Stimulated activated naive B cell treated with anti-CD40 and anti-IgM and Interleukin-4, amounts not matched to agents 10 μg/mL and 1 μg/mL and 100 μg/mL, for 72 hours (primary cell): ENCODE measurements around the gene CLEC16A.

ENCODE experiments used
- ATAC-seq, 2 donors: fragments of 150-1000 bp; cut with Tn5 transposase; replicated peaks; 2 replicates each; pipeline ENCODE4 v1.10.0; 2021; ENCODE audit warnings: moderate library complexity in 1 of 2
- DNase-seq: peaks from one replicate; pipeline ENCODE4 v3.0.0; 2021
- H3K27ac Mint-ChIP-seq: one replicate; pipeline ENCODE4 v1.8.0; 2022; ENCODE audit warnings: mild to moderate bottlenecking, mixed read lengths
- H3K27me3 Mint-ChIP-seq, 2 donors: one replicate each; pipeline ENCODE4 v1.8.0; 2022; ENCODE audit warnings: mixed read lengths in 2 of 2
- H3K36me3 Mint-ChIP-seq, 2 donors: one replicate each; pipeline ENCODE4 v1.8.0; 2022; ENCODE audit warnings: mixed read lengths in 2 of 2, mild to moderate bottlenecking in 1 of 2
- H3K4me1 Mint-ChIP-seq, 2 donors: one replicate each; pipeline ENCODE4 v1.8.0; 2022; ENCODE audit warnings: mixed read lengths in 2 of 2, mild to moderate bottlenecking in 1 of 2
- H3K4me3 Mint-ChIP-seq, 2 donors: one replicate each; pipeline ENCODE4 v1.8.0; 2022; ENCODE audit warnings: mild to moderate bottlenecking in 2 of 2, mixed read lengths in 2 of 2, moderate library complexity in 1 of 2
- H3K9me3 Mint-ChIP-seq, 2 donors: one replicate each; pipeline ENCODE4 v1.8.0; 2022; ENCODE audit warnings: mixed read lengths in 2 of 2, mild to moderate bottlenecking in 1 of 2

CLEC16A gene

DNA sequence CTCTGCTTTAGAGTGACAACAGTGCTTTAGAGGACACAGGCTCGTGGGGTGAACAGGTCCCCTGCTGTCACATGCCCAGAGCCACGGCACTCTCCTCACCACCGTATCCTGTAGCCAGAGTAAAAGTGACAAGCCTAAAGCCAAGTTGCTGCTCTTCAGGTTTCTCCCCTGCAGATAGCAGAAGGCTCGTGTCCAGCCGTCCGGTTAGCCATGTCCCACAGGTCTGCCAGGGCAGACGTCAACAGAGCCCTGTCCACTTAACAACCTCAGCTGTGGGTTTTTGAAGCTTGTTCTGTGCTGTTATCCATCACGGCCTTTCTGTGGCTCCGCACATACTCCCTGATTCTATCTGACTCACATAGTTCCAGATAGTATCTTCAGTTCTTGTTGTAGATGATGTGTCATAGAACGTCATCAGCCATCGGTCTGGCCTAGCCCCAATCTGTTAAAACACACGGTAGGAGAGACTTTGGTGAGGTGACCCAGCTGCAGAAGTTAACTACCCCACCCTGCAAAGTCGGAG, 211.0 kb downstream of the CLEC16A start:
- no peak for ATAC-seq
- Mint-ChIP-seq H3K27ac (peak overlapping the region; percentile 42), H3K9me3 (peaks cover under 1 to 2% of the 10 kb centered on the region in 2 donors), H3K4me1 (peaks cover 22 to 39% of the 10 kb centered on the region in 2 donors), H3K27me3 (no peaks in the 10 kb centered on the region), H3K4me3 (no peak overlapping the region), H3K36me3 (peaks cover 14 to 66% of the 10 kb centered on the region in 2 donors)
- DNase-seq, result no peak

GRCh38 chr16:11156401-11156800, 212.0 kb downstream of the CLEC16A start:
- peaks cover 2 to 5% of the 10 kb centered on the region in 2 donors for H3K9me3 Mint-ChIP-seq
- H3K4me3 Mint-ChIP-seq, result no peak overlapping the region
- DNase-seq (no peak), ATAC-seq (no peak)
- H3K27me3 Mint-ChIP-seq, result no peaks in the 10 kb centered on the region
- peaks cover 27 to 50% of the 10 kb centered on the region in 2 donors for H3K4me1 Mint-ChIP-seq
- no peak overlapping the region for H3K27ac Mint-ChIP-seq
- peaks cover 20 to 66% of the 10 kb centered on the region in 2 donors for H3K36me3 Mint-ChIP-seq

DNA sequence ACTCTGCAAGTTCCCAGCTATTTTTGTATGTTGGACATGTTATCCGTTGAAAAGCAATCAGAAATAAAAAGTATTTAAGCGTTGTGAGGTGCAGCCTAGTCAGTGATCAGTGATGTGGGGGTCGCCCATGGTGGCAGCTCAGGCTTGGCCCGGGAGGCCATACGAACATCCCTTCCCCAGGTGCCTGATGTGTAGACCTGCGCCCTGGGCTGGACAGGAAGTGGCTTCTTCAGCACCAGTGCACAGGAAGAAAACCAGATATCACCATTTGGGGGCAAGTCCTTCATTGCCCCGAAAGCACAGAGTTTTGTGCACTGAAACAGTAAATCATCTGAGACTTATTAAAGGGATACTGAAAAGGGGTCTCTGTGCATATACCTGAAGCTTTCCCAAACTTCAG, 212.8 kb downstream of the CLEC16A start:
- Mint-ChIP-seq H3K27me3 (no peaks in the 10 kb centered on the region), H3K4me1 (peaks cover 29 to 50% of the 10 kb centered on the region in 2 donors), H3K4me3 (no peak overlapping the region), H3K27ac (no peak overlapping the region), H3K9me3 (peaks cover 2 to 5% of the 10 kb centered on the region in 2 donors), H3K36me3 (peaks cover 26 to 68% of the 10 kb centered on the region in 2 donors)
- DNase-seq, result no peak
- peak in 1 of 2 donors; percentile 46 for ATAC-seq

- DNase-seq, result no peak
- ATAC-seq, result no peak
- Mint-ChIP-seq H3K27me3 (no peaks in the 10 kb centered on the region), H3K27ac (peak overlapping the region; percentile 14), H3K4me3 (no peak overlapping the region), H3K4me1 (peaks cover 25 to 50% of the 10 kb centered on the region in 2 donors), H3K9me3 (peaks cover 2 to 5% of the 10 kb centered on the region in 2 donors), H3K36me3 (peaks cover 30 to 67% of the 10 kb centered on the region in 2 donors)
Observed at GRCh38 chr16:11158018-11158417, 213.7 kb downstream of the CLEC16A start.

DNA sequence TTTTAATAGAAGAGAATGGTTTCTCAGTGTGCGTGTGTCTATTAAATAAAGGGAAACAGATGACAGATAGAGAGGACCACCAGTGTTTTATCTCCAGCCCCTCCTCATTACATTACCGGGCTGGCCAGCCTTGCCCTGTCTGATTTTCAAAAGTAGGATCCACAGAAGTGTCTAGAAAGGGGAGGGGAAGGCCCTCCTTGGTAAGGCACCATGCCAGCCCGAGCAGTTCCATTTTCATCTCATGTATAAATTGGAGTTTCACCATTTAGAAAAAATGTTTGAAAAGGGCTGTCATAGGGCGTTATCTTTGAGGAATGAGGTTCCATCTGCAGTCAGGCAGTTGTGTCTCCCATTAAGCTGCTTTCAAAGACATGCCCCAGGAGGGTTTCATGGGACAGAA, 214.9 kb downstream of the CLEC16A start:
- peaks cover 2 to 5% of the 10 kb centered on the region in 2 donors for H3K9me3 Mint-ChIP-seq
- peaks cover 30 to 70% of the 10 kb centered on the region in 2 donors for H3K36me3 Mint-ChIP-seq
- H3K27ac Mint-ChIP-seq, result no peak overlapping the region
- H3K4me3 Mint-ChIP-seq, result no peak overlapping the region
- DNase-seq, result no peak
- ATAC-seq, result no peak
- no peaks in the 10 kb centered on the region for H3K27me3 Mint-ChIP-seq
- H3K4me1 Mint-ChIP-seq, result peaks cover 23 to 47% of the 10 kb centered on the region in 2 donors

DNA sequence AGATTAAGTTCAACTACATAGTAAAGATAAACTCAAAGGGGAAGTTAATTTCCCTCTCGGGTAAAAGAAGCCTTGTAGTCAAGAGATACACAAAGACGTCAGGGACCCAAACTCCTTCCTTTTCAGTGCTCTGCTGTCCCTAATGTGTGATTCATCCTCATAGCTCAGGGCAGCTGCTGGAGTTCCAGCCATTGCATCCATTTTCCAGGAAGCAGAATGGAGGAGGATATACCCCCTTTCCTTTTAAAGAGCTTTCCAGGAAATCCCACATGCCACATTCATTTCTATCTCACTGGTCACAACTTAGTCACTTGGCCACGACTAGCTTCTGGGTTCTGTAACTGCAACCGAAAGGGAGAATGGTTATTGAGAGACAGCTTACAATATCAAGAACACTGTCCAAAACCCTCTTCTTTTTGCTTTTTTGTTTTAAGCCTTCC, 216.3 kb downstream of the CLEC16A start:
- H3K27me3 Mint-ChIP-seq, result no peaks in the 10 kb centered on the region
- DNase-seq (no peak), ATAC-seq (no peak)
- peak overlapping the region; percentile 71 for H3K27ac Mint-ChIP-seq
- peaks cover 2 to 5% of the 10 kb centered on the region in 2 donors for H3K9me3 Mint-ChIP-seq
- peaks cover 23 to 47% of the 10 kb centered on the region in 2 donors for H3K4me1 Mint-ChIP-seq
- no peak overlapping the region for H3K4me3 Mint-ChIP-seq
- H3K36me3 Mint-ChIP-seq, result peaks cover 38 to 69% of the 10 kb centered on the region in 2 donors

GRCh38 chr16:11161439-11161838, 217.1 kb downstream of the CLEC16A start:
- Mint-ChIP-seq H3K27me3 (no peaks in the 10 kb centered on the region), H3K4me3 (no peak overlapping the region), H3K9me3 (peaks cover 2 to 5% of the 10 kb centered on the region in 2 donors), H3K27ac (peak overlapping the region; percentile 71), H3K36me3 (peaks cover 41 to 69% of the 10 kb centered on the region in 2 donors), H3K4me1 (peaks cover 23 to 47% of the 10 kb centered on the region in 2 donors)
- ATAC-seq (no peak), DNase-seq (no peak)

- H3K4me3 Mint-ChIP-seq, result no peak overlapping the region
- H3K27ac Mint-ChIP-seq, result peak overlapping the region; percentile 71
- ATAC-seq (no peak), DNase-seq (no peak)
- H3K27me3 Mint-ChIP-seq, result no peaks in the 10 kb centered on the region
- peaks cover 46 to 70% of the 10 kb centered on the region in 2 donors for H3K36me3 Mint-ChIP-seq
- H3K9me3 Mint-ChIP-seq, result peaks cover 2 to 5% of the 10 kb centered on the region in 2 donors
- H3K4me1 Mint-ChIP-seq, result peaks cover 19 to 45% of the 10 kb centered on the region in 2 donors
Observed at GRCh38 chr16:11161974-11162373, 217.6 kb downstream of the CLEC16A start.

GRCh38 chr16:11162586-11163268, 218.4 kb downstream of the CLEC16A start:
- Mint-ChIP-seq H3K27me3 (no peaks in the 10 kb centered on the region), H3K9me3 (peaks cover 2 to 5% of the 10 kb centered on the region in 2 donors), H3K27ac (peak overlapping the region; percentile 53), H3K4me1 (peaks cover 16 to 41% of the 10 kb centered on the region in 2 donors), H3K36me3 (peaks cover 53 to 77% of the 10 kb centered on the region in 2 donors), H3K4me3 (no peak overlapping the region)
- no peak for ATAC-seq
- no peak for DNase-seq

- H3K4me3 Mint-ChIP-seq, result no peak overlapping the region
- no peak overlapping the region for H3K27ac Mint-ChIP-seq
- peaks cover 15 to 41% of the 10 kb centered on the region in 2 donors for H3K4me1 Mint-ChIP-seq
- DNase-seq (no peak), ATAC-seq (no peak)
- peaks cover 2 to 5% of the 10 kb centered on the region in 2 donors for H3K9me3 Mint-ChIP-seq
- no peaks in the 10 kb centered on the region for H3K27me3 Mint-ChIP-seq
- peaks cover 61 to 84% of the 10 kb centered on the region in 2 donors for H3K36me3 Mint-ChIP-seq
Observed at GRCh38 chr16:11163761-11164261, 219.4 kb downstream of the CLEC16A start.

GRCh38 chr16:11164482-11165270, 220.3 kb downstream of the CLEC16A start:
- no peak for ATAC-seq
- H3K27me3 Mint-ChIP-seq, result no peaks in the 10 kb centered on the region
- H3K9me3 Mint-ChIP-seq, result peaks cover 2 to 5% of the 10 kb centered on the region in 2 donors

GRCh38 chr16:11165349-11165748, 221.0 kb downstream of the CLEC16A start:
- ATAC-seq, result no peak
- Mint-ChIP-seq H3K4me3 (no peak overlapping the region), H3K9me3 (peaks cover 1 to 3% of the 10 kb centered on the region in 2 donors), H3K4me1 (peaks cover 23 to 35% of the 10 kb centered on the region in 2 donors), H3K36me3 (peaks cover 72 to 84% of the 10 kb centered on the region in 2 donors), H3K27me3 (no peaks in the 10 kb centered on the region), H3K27ac (no peak overlapping the region)
- DNase-seq, result no peak

More at GRCh38 chr16:11164482-11165270, 220.3 kb downstream of the CLEC16A start:
- peaks cover 18 to 37% of the 10 kb centered on the region in 2 donors for H3K4me1 Mint-ChIP-seq
- peaks cover 69 to 84% of the 10 kb centered on the region in 2 donors for H3K36me3 Mint-ChIP-seq
- no peak overlapping the region for H3K27ac Mint-ChIP-seq
- DNase-seq, result no peak
- H3K4me3 Mint-ChIP-seq, result no peak overlapping the region

DNA sequence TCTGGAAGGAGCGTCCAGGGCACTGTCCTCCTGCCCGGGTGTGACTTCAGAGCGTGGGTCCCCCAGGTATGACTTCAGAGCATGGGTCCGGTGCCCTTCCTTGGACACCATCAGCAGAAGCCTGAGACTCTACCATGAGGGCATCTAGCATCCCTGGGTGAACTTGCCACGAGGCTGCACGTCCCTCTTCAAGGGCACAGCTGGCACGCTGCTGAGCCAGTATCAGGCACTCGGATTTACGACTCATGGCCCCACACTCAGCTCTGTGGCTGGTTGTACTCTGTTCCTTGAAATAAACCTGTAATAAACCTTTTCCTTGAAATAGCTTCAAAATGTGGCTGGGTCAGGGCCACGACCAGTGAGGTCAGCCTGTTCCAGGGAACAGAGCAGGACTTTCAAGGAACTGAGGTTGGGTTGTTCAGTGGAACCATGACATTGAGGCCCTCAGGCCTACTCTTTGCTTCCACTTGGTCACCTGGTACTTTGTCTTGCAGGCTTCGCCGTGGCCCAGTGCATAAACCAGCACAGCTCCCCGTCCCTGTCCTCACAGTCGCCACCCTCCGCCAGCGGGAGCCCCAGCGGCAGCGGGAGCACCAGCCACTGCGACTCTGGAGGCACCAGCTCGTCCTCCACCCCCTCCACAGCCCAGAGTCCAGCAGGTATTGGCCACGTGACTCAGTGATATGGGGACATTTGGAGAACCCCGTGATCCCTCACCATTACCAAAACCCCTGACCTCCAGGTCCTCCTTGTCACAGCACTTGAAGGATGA, 221.7 kb downstream of the CLEC16A start:
- H3K9me3 Mint-ChIP-seq, result no peaks in the 10 kb centered on the region
- no peak for DNase-seq
- H3K27ac Mint-ChIP-seq, result peak overlapping the region; percentile 47
- peaks cover 71 to 81% of the 10 kb centered on the region in 2 donors for H3K36me3 Mint-ChIP-seq
- H3K27me3 Mint-ChIP-seq, result no peaks in the 10 kb centered on the region
- H3K4me1 Mint-ChIP-seq, result peaks cover 23 to 33% of the 10 kb centered on the region in 2 donors
- no peak overlapping the region for H3K4me3 Mint-ChIP-seq
- ATAC-seq, result no peak
